ENCODE measurements around the gene TCF12.

DNA sequence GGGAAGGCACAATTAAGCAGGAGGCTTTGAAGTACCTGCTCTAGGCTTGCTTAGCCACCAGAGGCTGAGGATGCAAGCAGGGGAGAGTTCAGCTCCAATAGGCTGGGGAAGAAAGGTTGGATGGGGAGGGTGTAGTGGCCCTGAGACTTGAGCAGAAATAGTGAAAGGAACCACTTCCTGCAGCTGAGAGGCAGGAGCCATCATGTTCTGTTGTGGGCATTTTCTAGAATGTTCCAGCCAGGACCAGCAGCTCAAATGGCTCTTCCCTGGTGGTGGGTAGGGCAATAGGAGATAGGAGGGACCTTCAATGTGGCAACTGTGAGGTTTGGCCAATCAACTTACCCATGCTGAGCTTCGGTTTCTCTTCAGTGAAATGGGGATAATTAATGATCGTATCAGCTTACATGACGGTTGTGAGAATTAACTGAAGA, 378.7 kb downstream of the TCF12 start:
- no peak for TF ChIP-seq POLR2A (IDR thresholded peaks at IDR 0.05)
- TF ChIP-seq, protein P1, sequence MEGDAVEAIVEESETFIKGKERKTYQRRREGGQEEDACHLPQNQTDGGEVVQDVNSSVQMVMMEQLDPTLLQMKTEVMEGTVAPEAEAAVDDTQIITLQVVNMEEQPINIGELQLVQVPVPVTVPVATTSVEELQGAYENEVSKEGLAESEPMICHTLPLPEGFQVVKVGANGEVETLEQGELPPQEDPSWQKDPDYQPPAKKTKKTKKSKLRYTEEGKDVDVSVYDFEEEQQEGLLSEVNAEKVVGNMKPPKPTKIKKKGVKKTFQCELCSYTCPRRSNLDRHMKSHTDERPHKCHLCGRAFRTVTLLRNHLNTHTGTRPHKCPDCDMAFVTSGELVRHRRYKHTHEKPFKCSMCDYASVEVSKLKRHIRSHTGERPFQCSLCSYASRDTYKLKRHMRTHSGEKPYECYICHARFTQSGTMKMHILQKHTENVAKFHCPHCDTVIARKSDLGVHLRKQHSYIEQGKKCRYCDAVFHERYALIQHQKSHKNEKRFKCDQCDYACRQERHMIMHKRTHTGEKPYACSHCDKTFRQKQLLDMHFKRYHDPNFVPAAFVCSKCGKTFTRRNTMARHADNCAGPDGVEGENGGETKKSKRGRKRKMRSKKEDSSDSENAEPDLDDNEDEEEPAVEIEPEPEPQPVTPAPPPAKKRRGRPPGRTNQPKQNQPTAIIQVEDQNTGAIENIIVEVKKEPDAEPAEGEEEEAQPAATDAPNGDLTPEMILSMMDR (IDR thresholded peaks at IDR 0.05): no peak
